Liver (tissue), 3 donors: ENCODE measurements around the gene SMYD3.

Experiments used
- CTCF ChIP-seq: fragments of 150-350 bp; IDR thresholded peaks from 2 replicates; pipeline ENCODE4 v1.5.1; 2017; ENCODE audit warnings: improper control_type of control experiment, low read depth, low read length; ENCODE audit not compliant: missing input control
- EGR1 ChIP-seq, 2 donors: IDR thresholded peaks; 2 replicates each; pipeline ENCODE4 v1.6.1; 2016 to 2018; ENCODE audit warnings: antibody characterized with exemption in 2 of 2, low read depth in 2 of 2
- FOXA1 ChIP-seq: IDR thresholded peaks from 2 replicates; pipeline ENCODE4 v1.6.1; 2016; ENCODE audit warnings: antibody characterized with exemption
- GABPA ChIP-seq, 2 donors: IDR thresholded peaks in 1 of 2; conservative IDR thresholded peaks in 1 of 2; 2 replicates each; pipeline ENCODE4 v1.6.1; 2016; ENCODE audit warnings: antibody characterized with exemption in 2 of 2, mild to moderate bottlenecking in 1 of 2, moderate library complexity in 1 of 2
- HNF4A ChIP-seq, 2 donors: conservative IDR thresholded peaks; 2 replicates each; pipeline ENCODE4 v1.6.1; 2016; ENCODE audit warnings: antibody characterized with exemption in 2 of 2, mild to moderate bottlenecking in 2 of 2
- JUND ChIP-seq, 2 donors: IDR thresholded peaks; 2 replicates each; pipeline ENCODE4 v1.6.1; 2016; ENCODE audit warnings: antibody characterized with exemption in 2 of 2
- NR2F2 ChIP-seq: IDR thresholded peaks from 2 replicates; pipeline ENCODE4 v1.6.1; 2016; ENCODE audit warnings: antibody characterized with exemption
- RAD21 ChIP-seq, 2 donors: IDR thresholded peaks; 2 replicates each; pipeline ENCODE4 v1.6.1; 2016; ENCODE audit warnings: antibody characterized with exemption in 2 of 2, mild to moderate bottlenecking in 2 of 2
- RXRA ChIP-seq, 2 donors: IDR thresholded peaks; 2 replicates each; pipeline ENCODE4 v1.6.1; 2017 to 2018; ENCODE audit warnings: antibody characterized with exemption in 2 of 2, mild to moderate bottlenecking in 1 of 2
- TAF1 ChIP-seq: conservative IDR thresholded peaks from 2 replicates; pipeline ENCODE4 v1.6.1; 2016; ENCODE audit warnings: antibody characterized with exemption, mild to moderate bottlenecking
- YY1 ChIP-seq: IDR thresholded peaks from 2 replicates; pipeline ENCODE4 v1.6.1; 2016; ENCODE audit warnings: antibody characterized with exemption, mild to moderate bottlenecking
- TF ChIP-seq, protein P1 (sequence below): IDR thresholded peaks from 2 replicates; pipeline ENCODE4 v1.6.1; 2016; ENCODE audit warnings: antibody characterized with exemption, mild to moderate bottlenecking
- TF ChIP-seq, protein P2 (sequence below): IDR thresholded peaks from 2 replicates; pipeline ENCODE4 v1.6.1; 2016; ENCODE audit warnings: antibody characterized with exemption
- TF ChIP-seq, protein P3 (sequence below): IDR thresholded peaks from 2 replicates; pipeline ENCODE4 v1.6.1; 2016; ENCODE audit warnings: antibody characterized with exemption
- donor health status: healthy.
- donor health status: healthy.

DNA sequence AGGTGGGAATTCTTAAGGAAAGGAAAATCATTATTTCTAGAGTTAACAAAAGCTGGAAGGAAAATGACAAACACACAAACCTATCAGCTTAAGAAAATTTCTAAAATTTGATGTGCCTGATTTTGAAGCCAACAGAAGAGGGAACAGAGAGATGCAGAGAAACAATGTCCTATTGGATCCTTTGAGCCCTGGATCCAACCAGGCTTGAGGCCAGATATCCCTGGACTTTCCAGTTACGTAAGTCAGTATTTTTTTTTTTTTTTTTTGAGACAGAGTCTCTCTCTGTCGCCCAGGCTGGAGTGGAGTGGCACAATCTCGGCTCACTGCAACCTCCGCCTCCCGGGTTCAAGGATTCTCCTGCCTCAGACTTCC is 703.4 kb downstream of the SMYD3 start:
- TF ChIP-seq, protein P1, sequence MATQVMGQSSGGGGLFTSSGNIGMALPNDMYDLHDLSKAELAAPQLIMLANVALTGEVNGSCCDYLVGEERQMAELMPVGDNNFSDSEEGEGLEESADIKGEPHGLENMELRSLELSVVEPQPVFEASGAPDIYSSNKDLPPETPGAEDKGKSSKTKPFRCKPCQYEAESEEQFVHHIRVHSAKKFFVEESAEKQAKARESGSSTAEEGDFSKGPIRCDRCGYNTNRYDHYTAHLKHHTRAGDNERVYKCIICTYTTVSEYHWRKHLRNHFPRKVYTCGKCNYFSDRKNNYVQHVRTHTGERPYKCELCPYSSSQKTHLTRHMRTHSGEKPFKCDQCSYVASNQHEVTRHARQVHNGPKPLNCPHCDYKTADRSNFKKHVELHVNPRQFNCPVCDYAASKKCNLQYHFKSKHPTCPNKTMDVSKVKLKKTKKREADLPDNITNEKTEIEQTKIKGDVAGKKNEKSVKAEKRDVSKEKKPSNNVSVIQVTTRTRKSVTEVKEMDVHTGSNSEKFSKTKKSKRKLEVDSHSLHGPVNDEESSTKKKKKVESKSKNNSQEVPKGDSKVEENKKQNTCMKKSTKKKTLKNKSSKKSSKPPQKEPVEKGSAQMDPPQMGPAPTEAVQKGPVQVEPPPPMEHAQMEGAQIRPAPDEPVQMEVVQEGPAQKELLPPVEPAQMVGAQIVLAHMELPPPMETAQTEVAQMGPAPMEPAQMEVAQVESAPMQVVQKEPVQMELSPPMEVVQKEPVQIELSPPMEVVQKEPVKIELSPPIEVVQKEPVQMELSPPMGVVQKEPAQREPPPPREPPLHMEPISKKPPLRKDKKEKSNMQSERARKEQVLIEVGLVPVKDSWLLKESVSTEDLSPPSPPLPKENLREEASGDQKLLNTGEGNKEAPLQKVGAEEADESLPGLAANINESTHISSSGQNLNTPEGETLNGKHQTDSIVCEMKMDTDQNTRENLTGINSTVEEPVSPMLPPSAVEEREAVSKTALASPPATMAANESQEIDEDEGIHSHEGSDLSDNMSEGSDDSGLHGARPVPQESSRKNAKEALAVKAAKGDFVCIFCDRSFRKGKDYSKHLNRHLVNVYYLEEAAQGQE = no peak
- TF ChIP-seq, protein P2, sequence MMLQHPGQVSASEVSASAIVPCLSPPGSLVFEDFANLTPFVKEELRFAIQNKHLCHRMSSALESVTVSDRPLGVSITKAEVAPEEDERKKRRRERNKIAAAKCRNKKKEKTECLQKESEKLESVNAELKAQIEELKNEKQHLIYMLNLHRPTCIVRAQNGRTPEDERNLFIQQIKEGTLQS = no peak
- TF ChIP-seq GABPA (IDR thresholded peaks at IDR 0.05 in 1 of 2, conservative IDR thresholded peaks at IDR 0.05 in 1 of 2) (no peak), RAD21 (IDR thresholded peaks at IDR 0.05) (no peak), CTCF (no peak), YY1 (no peak), EGR1 (IDR thresholded peaks at IDR 0.05; ENCODE audit: low read depth in 2 of 2) (no peak), TAF1 (no peak), JUND (IDR thresholded peaks at IDR 0.05) (no peak), FOXA1 (no peak), RXRA (IDR thresholded peaks at IDR 0.05) (no peak), NR2F2 (no peak), HNF4A (conservative IDR thresholded peaks at IDR 0.05) (no peak)
- TF ChIP-seq, protein P3, sequence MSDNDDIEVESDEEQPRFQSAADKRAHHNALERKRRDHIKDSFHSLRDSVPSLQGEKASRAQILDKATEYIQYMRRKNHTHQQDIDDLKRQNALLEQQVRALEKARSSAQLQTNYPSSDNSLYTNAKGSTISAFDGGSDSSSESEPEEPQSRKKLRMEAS = no peak
